Measurements from ENCODE around the gene SHISA9.

Gene SHISA9

GRCh38 chr16:13134836-13135235 is 233.4 kb downstream of the SHISA9 start:
- DNase-seq: no peak

- no peak for DNase-seq
These were observed 235.5 kb downstream of the SHISA9 start for GRCh38 chr16:13136901-13137300.

- DNase-seq: no peak
These were observed 237.1 kb downstream of the SHISA9 start for GRCh38 chr16:13138528-13138927.

- DNase-seq: no peak
These were observed 238.4 kb downstream of the SHISA9 start for GRCh38 chr16:13139661-13140241.

GRCh38 chr16:13143551-13143950 is 242.2 kb downstream of the SHISA9 start:
- DNase-seq: no peak

GRCh38 chr16:13146829-13147228 is 245.4 kb downstream of the SHISA9 start:
- no peak for DNase-seq

- DNase-seq: no peak
These were observed 246.9 kb downstream of the SHISA9 start for GRCh38 chr16:13148294-13148693.

GRCh38 chr16:13148836-13149235 is 247.4 kb downstream of the SHISA9 start:
- DNase-seq: no peak

GRCh38 chr16:13150181-13150885 is 248.9 kb downstream of the SHISA9 start:
- no peak for DNase-seq

- DNase-seq: no peak
These were observed 252.3 kb downstream of the SHISA9 start for GRCh38 chr16:13153696-13154095.

GRCh38 chr16:13154799-13155198 is 253.4 kb downstream of the SHISA9 start:
- no peak for DNase-seq

- DNase-seq: no peak
These were observed 254.0 kb downstream of the SHISA9 start for GRCh38 chr16:13155377-13155776.

GRCh38 chr16:13155780-13156179 is 254.4 kb downstream of the SHISA9 start:
- no peak for DNase-seq

- no peak for DNase-seq
These were observed 255.7 kb downstream of the SHISA9 start for GRCh38 chr16:13157082-13157481.

GRCh38 chr16:13158427-13158826 is 257.0 kb downstream of the SHISA9 start:
- no peak for DNase-seq

- no peak for DNase-seq
These were observed 263.6 kb downstream of the SHISA9 start for GRCh38 chr16:13165024-13165423.

GRCh38 chr16:13168091-13168572 is 266.7 kb downstream of the SHISA9 start:
- no peak for DNase-seq

- no peak for DNase-seq
These were observed 269.9 kb downstream of the SHISA9 start for GRCh38 chr16:13171313-13171712.

- DNase-seq: no peak
These were observed 275.3 kb downstream of the SHISA9 start for GRCh38 chr16:13176711-13177110.

GRCh38 chr16:13178318-13178717 is 276.9 kb downstream of the SHISA9 start:
- no peak for DNase-seq

GRCh38 chr16:13181432-13181831 is 280.0 kb downstream of the SHISA9 start:
- DNase-seq: no peak

GRCh38 chr16:13186813-13187212 is 285.4 kb downstream of the SHISA9 start:
- no peak for DNase-seq

GRCh38 chr16:13189250-13189649 is 287.9 kb downstream of the SHISA9 start:
- DNase-seq: no peak

GRCh38 chr16:13193721-13194120 is 292.3 kb downstream of the SHISA9 start:
- DNase-seq: no peak

GRCh38 chr16:13194766-13195165 is 293.4 kb downstream of the SHISA9 start:
- no peak for DNase-seq
